ENCODE results near the gene NCOA6.
"Not testable (repeated sequence)": the region's sequence is repeated elsewhere in the genome, so short reads cannot be mapped to it uniquely, and the experiment has no call there.

NCOA6 gene

GRCh38 chr20:34817072-34817471 is 8.4 kb downstream of the NCOA6 start:
- Mint-ChIP-seq H3K36me3 (peaks cover 3% of the 10 kb centered on the region), H3K27me3 (no peaks in the 10 kb centered on the region), H3K9me3 (no peaks in the 10 kb centered on the region), H3K27ac (no peak overlapping the region), H3K4me3 (no peak overlapping the region), H3K4me1 (peaks cover 5% of the 10 kb centered on the region)
- DNase-seq, result no peak
- CTCF ChIA-PET, result interaction anchor here (0.8 to 1.0 kb wide), 2 partner anchors 47 to 186 kb away, joined by 3 read pairs; no protein-coding TSS in a partner anchor

- Mint-ChIP-seq H3K27ac (no peak overlapping the region), H3K36me3 (no peaks in the 10 kb centered on the region), H3K9me3 (no peaks in the 10 kb centered on the region), H3K4me3 (no peak overlapping the region), H3K27me3 (no peaks in the 10 kb centered on the region), H3K4me1 (no peaks in the 10 kb centered on the region)
- CTCF ChIA-PET, result no interaction called here
- DNase-seq, result no peak
These were observed 9.8 kb downstream of the NCOA6 start for GRCh38 chr20:34815636-34816035.

- DNase-seq, result no peak
- peaks cover 7% of the 10 kb centered on the region for H3K4me1 Mint-ChIP-seq
- no peaks in the 10 kb centered on the region for H3K9me3 Mint-ChIP-seq
- no peak overlapping the region for H3K27ac Mint-ChIP-seq
- no peaks in the 10 kb centered on the region for H3K36me3 Mint-ChIP-seq
- no peaks in the 10 kb centered on the region for H3K27me3 Mint-ChIP-seq
- H3K4me3 Mint-ChIP-seq, result no peak overlapping the region
- CTCF ChIA-PET, result interaction anchor here (0.5 to 0.9 kb wide), 2 partner anchors 11 to 68 kb away, joined by 3 read pairs; partner anchors contain the start of gene ACSS2
These were observed 16.9 kb downstream of the NCOA6 start for GRCh38 chr20:34808583-34808982.

GRCh38 chr20:34807944-34808465 is 17.4 kb downstream of the NCOA6 start:
- not testable (repeated sequence) for H3K27me3 Mint-ChIP-seq, H3K4me1 Mint-ChIP-seq, H3K4me3 Mint-ChIP-seq, DNase-seq, H3K9me3 Mint-ChIP-seq, H3K27ac Mint-ChIP-seq, H3K36me3 Mint-ChIP-seq
- CTCF ChIA-PET, result interaction anchor here (0.9 kb wide), 1 partner anchor 69 kb away, joined by 3 read pairs; the partner anchor contains the start of gene ACSS2

- no peaks in the 10 kb centered on the region for H3K27me3 Mint-ChIP-seq
- H3K27ac Mint-ChIP-seq, result no peak overlapping the region
- no peak for DNase-seq
- H3K4me1 Mint-ChIP-seq, result peaks cover 7% of the 10 kb centered on the region
- H3K4me3 Mint-ChIP-seq, result no peak overlapping the region
- H3K36me3 Mint-ChIP-seq, result peaks cover 7% of the 10 kb centered on the region
- CTCF ChIA-PET, result no interaction called here
- no peaks in the 10 kb centered on the region for H3K9me3 Mint-ChIP-seq
These were observed 19.2 kb downstream of the NCOA6 start for GRCh38 chr20:34806255-34806654.

GRCh38 chr20:34798871-34799270 is 26.6 kb downstream of the NCOA6 start:
- CTCF ChIA-PET, result no interaction called here
- no peak overlapping the region for H3K27ac Mint-ChIP-seq
- peaks cover 10% of the 10 kb centered on the region for H3K4me1 Mint-ChIP-seq

GRCh38 chr20:34798328-34798727 is 27.1 kb downstream of the NCOA6 start:
- Mint-ChIP-seq H3K27me3 (no peaks in the 10 kb centered on the region), H3K9me3 (no peaks in the 10 kb centered on the region), H3K27ac (no peak overlapping the region), H3K36me3 (peaks cover 11% of the 10 kb centered on the region), H3K4me1 (peaks cover 10% of the 10 kb centered on the region), H3K4me3 (no peak overlapping the region)
- CTCF ChIA-PET, result no interaction called here
- no peak for DNase-seq

More at GRCh38 chr20:34798871-34799270, 26.6 kb downstream of the NCOA6 start:
- no peak for DNase-seq
- H3K4me3 Mint-ChIP-seq, result no peak overlapping the region
- H3K27me3 Mint-ChIP-seq, result no peaks in the 10 kb centered on the region
- H3K36me3 Mint-ChIP-seq, result peaks cover 11% of the 10 kb centered on the region
- H3K9me3 Mint-ChIP-seq, result no peaks in the 10 kb centered on the region

GRCh38 chr20:34797012-34797995 is 28.1 kb downstream of the NCOA6 start:
- H3K36me3 Mint-ChIP-seq, result peaks cover 11% of the 10 kb centered on the region
- no peaks in the 10 kb centered on the region for H3K27me3 Mint-ChIP-seq
- H3K9me3 Mint-ChIP-seq, result no peaks in the 10 kb centered on the region
- no peak overlapping the region for H3K27ac Mint-ChIP-seq
- DNase-seq, result no peak
- no peak overlapping the region for H3K4me3 Mint-ChIP-seq
- CTCF ChIA-PET, result interaction anchor here (0.7 to 1.8 kb wide), 3 partner anchors 25 to 282 kb away, joined by 3 to 5 read pairs (median 3); no protein-coding TSS in a partner anchor
- peaks cover 10% of the 10 kb centered on the region for H3K4me1 Mint-ChIP-seq

GRCh38 chr20:34794006-34794585 is 31.4 kb downstream of the NCOA6 start:
- Mint-ChIP-seq H3K4me3 (no peak overlapping the region), H3K27me3 (no peaks in the 10 kb centered on the region), H3K27ac (no peak overlapping the region), H3K9me3 (no peaks in the 10 kb centered on the region), H3K4me1 (no peaks in the 10 kb centered on the region), H3K36me3 (peaks cover 14% of the 10 kb centered on the region)
- DNase-seq, result no peak
- CTCF ChIA-PET, result no interaction called here

- H3K4me3 Mint-ChIP-seq, result no peak overlapping the region
- peaks cover 12% of the 10 kb centered on the region for H3K36me3 Mint-ChIP-seq
- no peak for DNase-seq
- H3K4me1 Mint-ChIP-seq, result no peaks in the 10 kb centered on the region
- H3K27ac Mint-ChIP-seq, result no peak overlapping the region
- CTCF ChIA-PET, result interaction anchor here (0.7 kb wide), 1 partner anchor 184 kb away, joined by 3 read pairs; no protein-coding TSS in a partner anchor
- H3K27me3 Mint-ChIP-seq, result no peaks in the 10 kb centered on the region
- H3K9me3 Mint-ChIP-seq, result no peaks in the 10 kb centered on the region
These were observed 32.6 kb downstream of the NCOA6 start for GRCh38 chr20:34792687-34793363.

GRCh38 chr20:34791289-34792020 is 34.0 kb downstream of the NCOA6 start:
- no peak for DNase-seq
- no peaks in the 10 kb centered on the region for H3K27me3 Mint-ChIP-seq
- H3K4me1 Mint-ChIP-seq, result no peaks in the 10 kb centered on the region
- CTCF ChIA-PET, result no interaction called here
- no peaks in the 10 kb centered on the region for H3K9me3 Mint-ChIP-seq
- no peak overlapping the region for H3K27ac Mint-ChIP-seq
- no peak overlapping the region for H3K4me3 Mint-ChIP-seq
- peaks cover 15% of the 10 kb centered on the region for H3K36me3 Mint-ChIP-seq

- no peak overlapping the region for H3K4me3 Mint-ChIP-seq
- no peak overlapping the region for H3K27ac Mint-ChIP-seq
- no peaks in the 10 kb centered on the region for H3K9me3 Mint-ChIP-seq
- H3K27me3 Mint-ChIP-seq, result no peaks in the 10 kb centered on the region
- CTCF ChIA-PET, result interaction anchor here (1.4 kb wide), 1 partner anchor 11 kb away, joined by 6 read pairs; no protein-coding TSS in a partner anchor
- no peaks in the 10 kb centered on the region for H3K4me1 Mint-ChIP-seq
- H3K36me3 Mint-ChIP-seq, result peaks cover 10% of the 10 kb centered on the region
- no peak for DNase-seq
These were observed 44.2 kb downstream of the NCOA6 start for GRCh38 chr20:34781220-34781619.

- H3K9me3 Mint-ChIP-seq, H3K27me3 Mint-ChIP-seq, DNase-seq, H3K27ac Mint-ChIP-seq, H3K4me3 Mint-ChIP-seq, H3K4me1 Mint-ChIP-seq: not testable (repeated sequence)
- CTCF ChIA-PET, result interaction anchor here (1.9 kb wide), 1 partner anchor 10 kb away, joined by 10 read pairs; no protein-coding TSS in a partner anchor
- peaks cover 13% of the 10 kb centered on the region for H3K36me3 Mint-ChIP-seq
These were observed 45.2 kb downstream of the NCOA6 start for GRCh38 chr20:34780291-34780690.
